Sigmoid colon (tissue), 4 donors: ENCODE data around the gene SYAP1.

ENCODE experiments used
- EP300 ChIP-seq, 4 donors: sonication (generic); formaldehyde crosslinking; IDR thresholded peaks; one replicate each; pipeline ENCODE4 v1.6.1; 2017; ENCODE audit warnings: antibody characterized with exemption in 4 of 4
- TF ChIP-seq, protein P1 (sequence below), 4 experiments: fragments of 450-650 bp in 3 of 4; fragments of 200-600 bp in 1 of 4; IDR thresholded peaks; one replicate each; pipeline ENCODE4 v1.5.1; 2016 to 2019; ENCODE audit warnings: antibody characterized with exemption in 4 of 4, mild to moderate bottlenecking in 3 of 4, moderate library complexity in 2 of 4

GRCh38 chrX:16786139-16786790 lies 66.9 kb downstream of the SYAP1 start, which contains the start of gene TXLNG:
- TF ChIP-seq, protein P1, sequence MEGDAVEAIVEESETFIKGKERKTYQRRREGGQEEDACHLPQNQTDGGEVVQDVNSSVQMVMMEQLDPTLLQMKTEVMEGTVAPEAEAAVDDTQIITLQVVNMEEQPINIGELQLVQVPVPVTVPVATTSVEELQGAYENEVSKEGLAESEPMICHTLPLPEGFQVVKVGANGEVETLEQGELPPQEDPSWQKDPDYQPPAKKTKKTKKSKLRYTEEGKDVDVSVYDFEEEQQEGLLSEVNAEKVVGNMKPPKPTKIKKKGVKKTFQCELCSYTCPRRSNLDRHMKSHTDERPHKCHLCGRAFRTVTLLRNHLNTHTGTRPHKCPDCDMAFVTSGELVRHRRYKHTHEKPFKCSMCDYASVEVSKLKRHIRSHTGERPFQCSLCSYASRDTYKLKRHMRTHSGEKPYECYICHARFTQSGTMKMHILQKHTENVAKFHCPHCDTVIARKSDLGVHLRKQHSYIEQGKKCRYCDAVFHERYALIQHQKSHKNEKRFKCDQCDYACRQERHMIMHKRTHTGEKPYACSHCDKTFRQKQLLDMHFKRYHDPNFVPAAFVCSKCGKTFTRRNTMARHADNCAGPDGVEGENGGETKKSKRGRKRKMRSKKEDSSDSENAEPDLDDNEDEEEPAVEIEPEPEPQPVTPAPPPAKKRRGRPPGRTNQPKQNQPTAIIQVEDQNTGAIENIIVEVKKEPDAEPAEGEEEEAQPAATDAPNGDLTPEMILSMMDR (IDR thresholded peaks at IDR 0.05) = no peak
- TF ChIP-seq EP300 (IDR thresholded peaks at IDR 0.05) = no peak
